ENCODE data around the gene PCDH19. TPM values are rescaled to one million over a fixed set of nuclear protein-coding genes. Genes with fewer than 3 reads are reported as not detected.
"Not testable (repeated sequence)": the region's sequence is repeated elsewhere in the genome, so short reads cannot be mapped to it uniquely, and the experiment has no call there.

PCDH19 gene
- total and polyA plus RNA-seq, 11 donors = 0.15 to 2.2 (median 0.63) TPM

- WGBS, 4 donors = 0 to 7% (median 3%) methylated on average over 6 of the region's 6 CpGs
- Histone ChIP-seq H3K27me3 (peaks cover 0 to 22% (median 0%) of the 10 kb centered on the region in 9 donors), H3K9me3 (no peaks in the 10 kb centered on the region), H3K4me1 (peaks cover 0 to 9% (median 0%) of the 10 kb centered on the region in 12 donors), H3K27ac (no peak overlapping the region), H3K4me3 (peak overlapping the region in 5 of 12 donors; percentile 10 to 49 (median 36)), H3K36me3 (no peaks in the 10 kb centered on the region)
- TF ChIP-seq POLR2A (IDR thresholded peaks at IDR 0.05) = no peak
- TF ChIP-seq CTCF (IDR thresholded peaks at IDR 0.05) = peak; percentile 62 to 87 (median 74)
- intact Hi-C loops (cut with DNase I) = loop anchor here in 2 of 10 donors (5.0 kb wide), 2 partner anchors 159 to 189 kb away; partner anchors contain the start of gene TSPAN6 (in 1 of the 2)
- ATAC-seq = peak in 2 of 4 donors; percentile 60 to 65
- DNase-seq = peak; percentile 12 to 52 (median 32)
Observed at GRCh38 chrX:100447655-100448397, 37.8 kb upstream of the PCDH19 start.

- peaks cover 0 to 8% (median 0%) of the 10 kb centered on the region in 12 donors for H3K4me1 ChIP-seq
- no peak overlapping the region for H3K4me3 ChIP-seq
- DNase-seq (no peak), ATAC-seq (no peak)
- H3K9me3 ChIP-seq = no peaks in the 10 kb centered on the region
- no peaks in the 10 kb centered on the region for H3K36me3 ChIP-seq
- H3K27me3 ChIP-seq = peaks cover 0 to 22% (median 0%) of the 10 kb centered on the region in 9 donors
- TF ChIP-seq CTCF (IDR thresholded peaks at IDR 0.05) = no peak
- TF ChIP-seq POLR2A (IDR thresholded peaks at IDR 0.05) = no peak
- intact Hi-C loops (cut with DNase I) = loop anchor here in 2 of 10 donors (5.0 kb wide), 2 partner anchors 162 to 192 kb away; partner anchors contain the start of gene TSPAN6 (in 1 of the 2)
- H3K27ac ChIP-seq = no peak overlapping the region
Observed at GRCh38 chrX:100445593-100445992, 35.5 kb upstream of the PCDH19 start.

GRCh38 chrX:100441321-100441720 is 31.2 kb upstream of the PCDH19 start:
- ATAC-seq; H3K4me3 ChIP-seq; H3K27ac ChIP-seq; intact Hi-C loops (cut with DNase I); H3K9me3 ChIP-seq; DNase-seq; H3K4me1 ChIP-seq; H3K36me3 ChIP-seq: not testable (repeated sequence)
- WGBS, 4 donors = 80 to 98% (median 89%) methylated on average over 7 of the region's 7 CpGs
- H3K27me3 ChIP-seq = peaks cover 0 to 10% (median 0%) of the 10 kb centered on the region in 9 donors

GRCh38 chrX:100440006-100440405 is 29.9 kb upstream of the PCDH19 start:
- Histone ChIP-seq H3K27me3 (peaks cover 0 to 5% (median 0%) of the 10 kb centered on the region in 9 donors), H3K9me3 (no peaks in the 10 kb centered on the region), H3K27ac (no peak overlapping the region), H3K4me3 (no peak overlapping the region), H3K4me1 (no peaks in the 10 kb centered on the region), H3K36me3 (no peaks in the 10 kb centered on the region)
- intact Hi-C loops (cut with DNase I) = no loop called here
- no peak for DNase-seq
- 66 to 91% (median 82%) methylated on average over 2 of the region's 2 CpGs for WGBS, 4 donors
- TF ChIP-seq POLR2A (IDR thresholded peaks at IDR 0.05) (no peak), CTCF (IDR thresholded peaks at IDR 0.05) (no peak)
- no peak for ATAC-seq

All from heart left ventricle (tissue), 16 donors.